SK-N-SH treated with all-trans-retinoic acid at 6 μM for 48 hours (cell line): Measurements from ENCODE around the gene ATRX.
"Not testable (repeated sequence)": the region's sequence is repeated elsewhere in the genome, so short reads cannot be mapped to it uniquely, and the experiment has no call there.

Experiments
- ATAC-seq: fragments of 200-7000 bp; cut with Tn5 transposase; 3 replicates; pipeline ENCODE4 v1.9.1; 2020; ENCODE audit warnings: mild to moderate bottlenecking, moderate library complexity
- ARNTL ChIP-seq: fragments of 450-650 bp; formaldehyde crosslinking; IDR thresholded peaks from 2 replicates; pipeline ENCODE4 v1.5.0; 2020; ENCODE audit warnings: low read depth, mild to moderate bottlenecking, moderate library complexity, borderline replicate concordance
- BACH2 ChIP-seq: fragments of 250-450 bp; sonication (Bioruptor Pico); IDR thresholded peaks from 2 replicates; pipeline ENCODE4 v1.9.0; 2021; ENCODE audit warnings: mild to moderate bottlenecking, borderline replicate concordance
- CREB5 ChIP-seq: fragments of 250-450 bp; sonication (Bioruptor Pico); IDR thresholded peaks from 2 replicates; pipeline ENCODE4 v1.5.1; 2020; ENCODE audit warnings: low read depth, mild to moderate bottlenecking, moderate library complexity
- CSDC2 ChIP-seq: fragments of 250-450 bp; sonication (Bioruptor Pico); IDR thresholded peaks from 2 replicates; pipeline ENCODE4 v1.5.0; 2020; ENCODE audit warnings: mild to moderate bottlenecking, moderate library complexity
- GLIS3 ChIP-seq: fragments of 250-450 bp; sonication (Bioruptor Pico); IDR thresholded peaks from 2 replicates; pipeline ENCODE4 v1.5.0; 2020; ENCODE audit warnings: mild to moderate bottlenecking, moderate library complexity
- ISL1 ChIP-seq: fragments of 250-450 bp; sonication (Bioruptor Pico); IDR thresholded peaks from 2 replicates; pipeline ENCODE4 v2.1.2; 2022; ENCODE audit warnings: mild to moderate bottlenecking, moderate library complexity
- OSR1 ChIP-seq: fragments of 250-450 bp; sonication (Bioruptor Pico); IDR thresholded peaks from 2 replicates; pipeline ENCODE4 v1.8.0; 2022; ENCODE audit warnings: moderate library complexity, mild to moderate bottlenecking, inconsistent platforms
- POU6F1 ChIP-seq: fragments of 250-450 bp; sonication (Bioruptor Pico); IDR thresholded peaks from 2 replicates; pipeline ENCODE4 v1.8.0; 2021; ENCODE audit warnings: low read depth, mild to moderate bottlenecking, moderate library complexity, borderline replicate concordance
- PPARA ChIP-seq: fragments of 250-450 bp; sonication (Bioruptor Pico); IDR thresholded peaks from 2 replicates; pipeline ENCODE4 v1.5.0; 2020; ENCODE audit warnings: mild to moderate bottlenecking, borderline replicate concordance
- RARB ChIP-seq: fragments of 250-450 bp; sonication (Bioruptor Pico); IDR thresholded peaks from 2 replicates; pipeline ENCODE4 v1.8.0; 2021; ENCODE audit warnings: mild to moderate bottlenecking, moderate library complexity
- SNAI2 ChIP-seq: fragments of 250-450 bp; sonication (Bioruptor Pico); IDR thresholded peaks from 2 replicates; pipeline ENCODE4 v1.5.0; 2020; ENCODE audit warnings: mild to moderate bottlenecking, moderate library complexity
- TCF4 ChIP-seq: fragments of 250-450 bp; sonication (Bioruptor Pico); IDR thresholded peaks from 2 replicates; pipeline ENCODE4 v1.8.0; 2021; ENCODE audit warnings: mild to moderate bottlenecking, moderate library complexity, borderline replicate concordance
- ZC3H10 ChIP-seq: fragments of 250-450 bp; sonication (Bioruptor Pico); IDR thresholded peaks from 2 replicates; pipeline ENCODE4 v1.5.1; 2021; ENCODE audit warnings: mild to moderate bottlenecking, moderate library complexity
- ZFP3 ChIP-seq: fragments of 250-450 bp; sonication (Bioruptor Pico); IDR thresholded peaks from 2 replicates; pipeline ENCODE4 v1.5.0; 2020; ENCODE audit warnings: mild to moderate bottlenecking, moderate library complexity
- ZFP30 ChIP-seq: fragments of 450-650 bp; formaldehyde crosslinking; IDR thresholded peaks from 2 replicates; pipeline ENCODE4 v1.5.0; 2022; ENCODE audit warnings: mild to moderate bottlenecking, moderate library complexity
- ZNF565 ChIP-seq: fragments of 450-650 bp; formaldehyde crosslinking; conservative IDR thresholded peaks from 2 replicates; pipeline ENCODE4 v1.5.0; 2020; ENCODE audit warnings: low read depth, mild to moderate bottlenecking, moderate library complexity
- ZNF8 ChIP-seq: fragments of 450-650 bp; formaldehyde crosslinking; IDR thresholded peaks from 2 replicates; pipeline ENCODE4 v1.5.0; 2020; ENCODE audit warnings: mild to moderate bottlenecking, moderate library complexity
- TF ChIP-seq, protein P1 (sequence below): fragments of 250-450 bp; sonication (Bioruptor Pico); IDR thresholded peaks from 2 replicates; pipeline ENCODE4 v1.5.0; 2020; ENCODE audit warnings: mild to moderate bottlenecking, moderate library complexity

ATRX gene

GRCh38 chrX:77500164-77500563 lies 285.9 kb downstream of the ATRX start:
- not testable (repeated sequence) for ATAC-seq
- TF ChIP-seq ZNF8 (CRISPR knock-in tag): peak; percentile 79

DNA sequence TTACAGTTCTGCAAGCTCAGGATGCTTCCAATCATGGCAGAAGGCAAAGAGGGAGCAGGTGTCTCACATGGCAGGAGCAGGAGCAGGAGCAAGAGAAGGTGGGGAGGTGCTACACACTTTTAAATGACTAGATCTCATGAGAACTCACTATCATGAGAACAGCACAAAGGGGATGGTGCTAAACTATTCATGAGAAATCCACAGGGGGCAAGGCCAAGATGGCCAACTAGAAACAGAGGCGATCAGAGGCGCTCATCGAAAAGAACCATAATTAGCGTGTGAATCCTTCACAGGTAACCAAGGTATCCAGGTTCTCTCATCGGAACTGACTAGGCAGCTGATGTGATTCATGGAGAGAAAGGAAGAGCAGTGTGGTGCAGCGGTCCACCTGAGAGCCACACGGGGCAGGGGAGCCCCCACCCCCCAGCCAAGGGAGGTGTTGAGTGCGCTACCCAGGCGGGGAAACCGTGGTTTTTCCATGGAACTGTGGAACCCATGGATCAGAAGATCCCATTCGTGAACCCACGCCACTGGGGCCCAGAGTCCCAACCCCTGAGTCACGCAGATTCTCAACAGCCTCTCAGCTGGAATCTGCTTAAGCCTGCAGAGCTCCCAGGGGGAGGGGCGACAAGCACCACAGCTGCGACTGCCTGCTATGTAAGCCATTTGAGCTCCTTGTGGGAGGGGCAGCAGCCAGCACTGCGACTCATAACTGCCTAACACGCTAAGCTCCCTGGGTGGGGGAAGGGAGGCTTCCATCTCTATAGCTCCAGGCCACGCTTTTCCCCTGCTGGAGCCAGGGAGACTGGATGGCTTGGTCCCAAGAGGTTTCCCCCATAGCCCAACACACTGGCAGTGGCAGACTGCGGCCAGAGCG lies 292.1 kb downstream of the ATRX start:
- TF ChIP-seq TCF4 (CRISPR knock-in tag) (no peak), OSR1 (CRISPR knock-in tag) (no peak), ISL1 (CRISPR knock-in tag) (no peak), POU6F1 (CRISPR knock-in tag) (no peak), BACH2 (CRISPR knock-in tag) (no peak), ZFP3 (CRISPR knock-in tag) (no peak), ZFP30 (CRISPR knock-in tag) (no peak), ZNF565 (CRISPR knock-in tag) (no peak), ZNF8 (CRISPR knock-in tag) (no peak), PPARA (CRISPR knock-in tag) (no peak)
- TF ChIP-seq, protein P1, sequence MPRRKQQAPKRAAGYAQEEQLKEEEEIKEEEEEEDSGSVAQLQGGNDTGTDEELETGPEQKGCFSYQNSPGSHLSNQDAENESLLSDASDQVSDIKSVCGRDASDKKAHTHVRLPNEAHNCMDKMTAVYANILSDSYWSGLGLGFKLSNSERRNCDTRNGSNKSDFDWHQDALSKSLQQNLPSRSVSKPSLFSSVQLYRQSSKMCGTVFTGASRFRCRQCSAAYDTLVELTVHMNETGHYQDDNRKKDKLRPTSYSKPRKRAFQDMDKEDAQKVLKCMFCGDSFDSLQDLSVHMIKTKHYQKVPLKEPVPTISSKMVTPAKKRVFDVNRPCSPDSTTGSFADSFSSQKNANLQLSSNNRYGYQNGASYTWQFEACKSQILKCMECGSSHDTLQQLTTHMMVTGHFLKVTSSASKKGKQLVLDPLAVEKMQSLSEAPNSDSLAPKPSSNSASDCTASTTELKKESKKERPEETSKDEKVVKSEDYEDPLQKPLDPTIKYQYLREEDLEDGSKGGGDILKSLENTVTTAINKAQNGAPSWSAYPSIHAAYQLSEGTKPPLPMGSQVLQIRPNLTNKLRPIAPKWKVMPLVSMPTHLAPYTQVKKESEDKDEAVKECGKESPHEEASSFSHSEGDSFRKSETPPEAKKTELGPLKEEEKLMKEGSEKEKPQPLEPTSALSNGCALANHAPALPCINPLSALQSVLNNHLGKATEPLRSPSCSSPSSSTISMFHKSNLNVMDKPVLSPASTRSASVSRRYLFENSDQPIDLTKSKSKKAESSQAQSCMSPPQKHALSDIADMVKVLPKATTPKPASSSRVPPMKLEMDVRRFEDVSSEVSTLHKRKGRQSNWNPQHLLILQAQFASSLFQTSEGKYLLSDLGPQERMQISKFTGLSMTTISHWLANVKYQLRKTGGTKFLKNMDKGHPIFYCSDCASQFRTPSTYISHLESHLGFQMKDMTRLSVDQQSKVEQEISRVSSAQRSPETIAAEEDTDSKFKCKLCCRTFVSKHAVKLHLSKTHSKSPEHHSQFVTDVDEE (CRISPR knock-in tag): no peak
- peak; percentile 71 for ATAC-seq

DNA sequence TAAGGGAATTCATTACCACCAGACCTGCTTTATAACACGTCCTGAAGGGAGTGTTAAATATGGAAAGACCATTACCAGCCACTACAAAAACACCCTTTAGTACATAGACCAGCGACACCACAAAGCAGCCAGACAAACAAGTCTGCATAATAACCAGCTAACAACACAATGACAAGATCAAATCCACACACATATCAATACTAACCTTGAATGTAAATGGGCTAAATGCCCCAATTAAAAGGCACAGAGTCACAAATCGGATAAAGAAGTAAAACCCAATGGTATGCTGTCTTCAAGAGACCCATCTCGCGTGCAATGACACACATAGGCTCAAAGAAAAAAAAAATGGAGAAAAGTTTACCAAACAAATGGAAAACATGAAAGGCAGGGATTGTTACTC lies 302.0 kb downstream of the ATRX start:
- TF ChIP-seq, protein P1 (CRISPR knock-in tag): no peak
- TF ChIP-seq ZFP3 (CRISPR knock-in tag): no peak
- TF ChIP-seq ISL1 (CRISPR knock-in tag): no peak
- TF ChIP-seq GLIS3 (CRISPR knock-in tag): no peak
- no peak for TF ChIP-seq ARNTL
- no peak for TF ChIP-seq RARB
- no peak for TF ChIP-seq ZFP30 (CRISPR knock-in tag)
- no peak for TF ChIP-seq BACH2 (CRISPR knock-in tag)
- no peak for TF ChIP-seq OSR1 (CRISPR knock-in tag)
- TF ChIP-seq PPARA (CRISPR knock-in tag): no peak
- TF ChIP-seq ZNF8 (CRISPR knock-in tag): no peak
- TF ChIP-seq ZC3H10 (CRISPR knock-in tag): no peak
- no peak for TF ChIP-seq CSDC2
- TF ChIP-seq CREB5 (CRISPR knock-in tag): no peak
- no peak for TF ChIP-seq TCF4 (CRISPR knock-in tag)
- TF ChIP-seq SNAI2: no peak
- TF ChIP-seq ZNF565 (CRISPR knock-in tag): no peak
- TF ChIP-seq POU6F1 (CRISPR knock-in tag): no peak
- ATAC-seq: no peak
